ENCODE results near the gene NSRP1.
A peak's percentile ranks its signal among the peaks of the same experiment; 100 is the strongest.
"Not testable (repeated sequence)": the region's sequence is repeated elsewhere in the genome, so short reads cannot be mapped to it uniquely, and the experiment has no call there.

NSRP1 gene, protein sequence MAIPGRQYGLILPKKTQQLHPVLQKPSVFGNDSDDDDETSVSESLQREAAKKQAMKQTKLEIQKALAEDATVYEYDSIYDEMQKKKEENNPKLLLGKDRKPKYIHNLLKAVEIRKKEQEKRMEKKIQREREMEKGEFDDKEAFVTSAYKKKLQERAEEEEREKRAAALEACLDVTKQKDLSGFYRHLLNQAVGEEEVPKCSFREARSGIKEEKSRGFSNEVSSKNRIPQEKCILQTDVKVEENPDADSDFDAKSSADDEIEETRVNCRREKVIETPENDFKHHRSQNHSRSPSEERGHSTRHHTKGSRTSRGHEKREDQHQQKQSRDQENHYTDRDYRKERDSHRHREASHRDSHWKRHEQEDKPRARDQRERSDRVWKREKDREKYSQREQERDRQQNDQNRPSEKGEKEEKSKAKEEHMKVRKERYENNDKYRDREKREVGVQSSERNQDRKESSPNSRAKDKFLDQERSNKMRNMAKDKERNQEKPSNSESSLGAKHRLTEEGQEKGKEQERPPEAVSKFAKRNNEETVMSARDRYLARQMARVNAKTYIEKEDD
- 24.6 to 31.9 reads per million in 2 donors for total RNA-seq

DNA sequence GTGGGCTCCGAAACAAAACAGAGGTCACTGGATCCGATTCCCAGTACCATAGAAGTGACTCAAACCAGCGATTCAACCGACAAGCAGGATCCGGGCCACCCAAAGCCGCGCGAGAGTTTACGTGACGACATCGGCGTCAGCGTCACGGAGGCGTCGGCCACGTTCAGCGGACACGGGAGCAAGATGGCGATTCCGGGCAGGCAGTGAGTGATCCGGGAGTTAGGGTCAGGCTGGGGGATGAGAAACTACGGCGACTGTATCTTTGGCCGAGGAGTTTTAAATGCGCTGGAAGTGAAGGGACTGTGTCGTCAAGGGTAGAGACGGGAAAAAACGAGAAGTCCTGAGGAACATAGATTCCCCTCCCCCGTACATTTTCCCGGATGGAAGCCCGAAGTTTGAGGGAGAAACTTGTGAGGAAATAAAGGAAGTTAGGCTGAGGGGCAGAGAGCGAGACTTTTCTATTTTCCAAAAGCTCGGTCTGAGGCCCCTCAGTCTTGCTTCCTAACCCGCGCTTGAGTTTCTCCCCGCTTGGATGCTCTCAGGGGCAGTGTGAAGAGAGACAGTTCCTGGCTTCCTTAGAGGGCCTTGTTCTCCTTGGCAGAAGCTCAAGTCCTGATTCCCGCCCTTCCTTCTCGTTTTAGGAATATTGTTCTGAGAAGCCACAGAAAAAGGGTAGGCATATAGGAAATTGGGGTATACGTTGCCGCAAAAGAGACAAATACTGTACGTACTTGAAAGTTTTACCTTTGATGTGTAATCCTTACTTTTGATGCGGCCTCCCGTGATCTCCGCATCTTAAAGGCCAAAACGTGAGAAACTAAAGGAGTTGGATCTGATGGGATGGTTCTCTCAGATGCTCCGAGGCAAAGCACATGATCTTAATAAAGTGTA lies at the start of gene NSRP1:
Gene NSRP1 (plus strand): TSS at position 156 of the 891 bp plus-strand sequence. CDS start 28 bp downstream, at position 184.
- DNase-seq, result peak; percentile 88

DNA sequence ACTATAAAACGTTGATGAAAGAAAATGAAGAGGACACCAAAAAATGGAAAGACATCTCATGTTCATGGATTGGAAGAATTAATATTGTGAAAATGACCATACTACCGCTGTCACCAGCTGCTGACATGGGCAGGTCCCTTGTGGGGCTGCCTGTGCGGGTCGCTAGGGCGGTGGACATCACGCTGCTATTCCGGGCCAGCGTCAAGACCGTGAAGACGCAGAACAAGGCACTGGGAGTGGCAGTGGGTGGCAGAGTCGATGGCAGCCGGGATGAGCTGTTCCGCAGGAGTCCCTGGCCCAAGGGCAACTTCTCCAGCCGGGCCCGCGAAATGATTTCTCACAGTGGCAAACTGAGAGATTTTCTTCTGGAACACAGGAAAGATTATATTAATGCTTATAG lies 48.2 kb upstream of the NSRP1 start:
- no peak for DNase-seq

DNA sequence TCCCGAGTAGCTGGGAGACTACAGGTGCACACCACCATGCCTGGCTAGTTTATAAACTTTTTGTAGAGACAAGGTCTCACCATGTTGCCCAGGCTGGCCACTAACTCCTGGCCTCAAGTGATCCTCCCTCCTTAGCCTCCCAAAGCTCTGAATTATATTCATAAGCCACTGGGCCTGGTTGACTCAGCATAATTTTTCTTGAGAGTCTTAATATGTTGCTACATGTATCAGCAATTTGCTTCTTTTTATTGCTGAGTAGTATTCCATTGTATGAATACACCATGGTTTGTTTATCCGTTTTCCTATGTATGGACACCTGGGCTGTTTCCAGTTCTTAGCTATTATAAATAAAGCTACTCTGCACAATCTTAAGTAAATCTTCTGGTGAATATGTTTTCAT lies 42.4 kb upstream of the NSRP1 start:
- no peak for DNase-seq

DNA sequence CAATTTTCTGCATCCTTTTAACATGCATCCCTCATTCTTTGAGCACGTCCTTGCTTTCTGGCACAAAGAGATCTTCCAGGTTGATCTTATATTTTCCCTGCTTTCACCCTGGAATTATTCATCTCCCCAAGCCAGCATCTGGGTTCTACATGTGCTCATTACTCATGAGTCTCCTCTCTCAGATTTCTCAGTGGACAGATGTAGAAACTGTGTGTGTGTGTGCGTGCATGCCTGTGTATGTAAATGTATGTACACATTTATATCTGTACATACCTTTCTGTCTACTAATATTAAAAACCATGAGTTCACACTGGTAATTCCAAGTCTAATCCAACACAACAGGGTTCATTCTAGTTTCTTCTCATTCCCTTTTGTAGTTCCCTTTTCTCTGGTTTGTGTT lies 41.9 kb upstream of the NSRP1 start:
- DNase-seq, result no peak

DNA sequence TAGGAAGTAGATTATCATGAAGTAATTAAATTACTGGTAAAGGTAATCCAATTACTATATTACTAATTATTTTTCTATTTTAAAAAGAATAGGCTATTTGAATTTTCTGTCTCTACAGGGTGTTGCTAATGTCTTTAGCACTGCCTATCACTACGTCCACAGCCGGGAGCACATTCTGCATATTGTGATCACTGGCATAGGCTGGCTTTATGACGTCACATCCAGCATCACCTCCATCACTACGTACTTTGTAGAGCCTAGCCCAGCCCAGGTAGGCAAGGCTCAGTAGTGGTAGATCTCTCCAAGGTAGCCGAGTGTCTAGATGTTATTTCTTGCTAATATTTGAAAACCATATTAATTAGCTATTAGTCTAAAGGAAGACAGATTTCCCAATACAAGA lies 33.8 kb upstream of the NSRP1 start:
- no peak for DNase-seq

DNA sequence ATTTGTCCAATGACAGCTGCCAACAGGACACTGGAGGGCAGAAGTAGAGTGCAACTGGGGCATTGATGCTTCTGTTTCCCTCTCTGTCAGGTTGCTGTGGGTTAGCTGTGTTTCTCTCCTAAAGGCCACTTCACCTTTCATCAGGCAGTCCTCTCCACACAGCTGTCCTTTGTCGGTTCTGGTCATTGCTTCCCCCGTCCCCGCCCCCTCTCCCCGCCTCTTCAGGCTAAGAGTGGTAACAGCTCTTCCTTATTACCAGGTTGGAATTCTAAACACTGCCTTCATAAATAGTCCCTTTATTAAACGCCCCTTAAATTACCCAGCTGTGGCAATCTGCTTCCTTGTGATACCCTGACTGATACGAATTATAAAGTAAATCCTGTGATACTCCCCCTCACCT lies 31.8 kb upstream of the NSRP1 start:
- no peak for DNase-seq

DNA sequence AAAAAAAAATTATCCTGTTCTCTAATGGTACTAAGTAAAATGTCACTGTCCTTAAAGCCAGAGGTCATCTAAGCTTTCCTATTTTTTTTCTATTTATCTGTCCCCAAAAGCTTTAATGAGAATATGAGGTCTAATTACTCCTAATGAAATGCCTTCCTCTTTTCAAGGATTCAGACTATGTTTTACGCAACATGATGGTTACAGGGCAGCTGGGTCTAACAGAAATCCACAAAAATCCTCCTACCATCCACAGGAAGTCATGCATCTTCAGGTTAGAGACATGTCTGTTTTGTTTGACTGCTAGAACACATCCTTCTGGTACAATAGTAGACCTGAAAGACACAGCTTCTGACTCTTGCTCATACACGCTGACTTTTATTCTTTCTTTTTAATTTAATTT lies 29.7 kb upstream of the NSRP1 start:
- no peak for DNase-seq

DNA sequence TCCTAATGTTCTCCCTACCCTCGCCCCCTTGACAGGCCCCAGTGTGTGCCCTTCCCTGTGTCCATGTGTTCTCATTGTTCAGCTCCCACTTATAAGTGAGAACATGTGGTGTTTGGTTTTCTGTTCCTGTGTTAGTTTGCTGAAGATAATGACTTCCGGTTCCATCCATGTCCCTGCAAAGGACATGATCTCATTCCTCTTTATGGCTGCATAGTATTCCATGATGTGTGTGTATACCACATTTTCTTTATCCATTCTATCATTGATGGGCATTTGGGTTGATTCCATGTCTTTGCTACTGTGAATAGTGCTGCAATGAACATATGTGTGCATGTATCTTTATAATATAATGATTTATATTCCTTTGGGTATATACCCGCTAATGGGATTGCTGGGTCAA lies 29.2 kb upstream of the NSRP1 start:
- DNase-seq, result not testable (repeated sequence)

DNA sequence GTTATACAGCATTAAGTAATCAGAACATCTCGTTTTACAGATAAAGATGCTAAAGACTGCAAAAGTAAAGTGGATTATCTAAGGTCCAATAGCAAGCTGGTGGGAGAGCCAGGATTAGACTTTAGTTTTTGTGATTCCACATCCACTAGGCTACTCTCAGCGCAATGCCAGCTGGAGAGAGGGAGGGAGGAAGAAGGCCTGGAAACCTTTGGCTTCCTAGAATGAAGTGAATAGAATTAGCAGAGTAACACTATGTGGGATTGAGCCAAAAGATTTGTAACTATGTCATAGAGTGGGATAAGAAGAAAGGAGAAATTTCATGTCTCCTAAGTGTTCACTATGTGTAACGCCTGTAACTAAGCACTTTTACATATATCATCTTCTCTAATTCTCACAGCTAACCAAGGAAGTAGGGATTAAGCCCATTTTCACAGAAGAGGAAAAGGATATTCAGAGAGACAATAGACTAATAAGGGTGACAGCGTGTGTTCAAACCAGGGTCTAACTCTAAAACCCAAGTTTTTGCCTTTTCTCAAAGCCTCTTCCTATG lies 25.4 kb upstream of the NSRP1 start:
- no peak for DNase-seq

DNA sequence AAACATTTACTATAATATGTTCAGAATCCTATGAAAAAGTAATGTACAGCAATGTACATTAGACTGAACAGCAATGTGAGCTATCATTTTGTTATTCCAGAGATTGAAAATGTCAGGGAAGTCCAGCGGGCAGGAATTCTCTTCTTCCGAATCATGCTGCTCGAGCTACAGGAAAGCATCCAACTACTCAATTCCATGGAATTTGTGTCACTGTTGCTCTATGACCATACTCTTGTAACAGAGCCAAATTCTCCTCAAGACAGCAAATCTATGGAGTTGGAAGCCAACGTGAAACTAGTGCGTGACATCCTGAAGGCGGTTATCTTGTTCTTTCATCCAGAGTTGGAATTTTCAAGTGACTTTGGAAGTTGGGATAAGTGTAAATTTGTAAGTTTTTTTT lies 24.8 kb upstream of the NSRP1 start:
- no peak for DNase-seq

DNA sequence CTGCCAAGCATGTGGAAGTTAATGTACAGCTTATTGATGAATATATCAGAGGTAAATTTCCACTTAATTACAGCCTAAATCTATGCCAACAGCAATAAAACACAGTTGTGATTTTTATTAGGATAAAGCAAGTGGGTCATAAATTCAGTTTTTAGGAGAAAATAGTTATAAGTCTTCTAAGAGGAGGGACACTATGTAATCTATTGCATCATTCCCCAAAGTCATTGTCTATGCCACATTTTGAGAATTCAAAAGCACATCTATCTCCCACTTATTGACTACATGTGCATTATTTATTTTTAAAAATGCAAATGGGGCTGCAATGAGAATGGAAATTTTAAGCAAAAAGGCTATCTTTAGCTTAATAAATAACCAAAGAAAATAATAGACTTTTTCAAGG lies 23.7 kb upstream of the NSRP1 start:
- DNase-seq, result no peak

DNA sequence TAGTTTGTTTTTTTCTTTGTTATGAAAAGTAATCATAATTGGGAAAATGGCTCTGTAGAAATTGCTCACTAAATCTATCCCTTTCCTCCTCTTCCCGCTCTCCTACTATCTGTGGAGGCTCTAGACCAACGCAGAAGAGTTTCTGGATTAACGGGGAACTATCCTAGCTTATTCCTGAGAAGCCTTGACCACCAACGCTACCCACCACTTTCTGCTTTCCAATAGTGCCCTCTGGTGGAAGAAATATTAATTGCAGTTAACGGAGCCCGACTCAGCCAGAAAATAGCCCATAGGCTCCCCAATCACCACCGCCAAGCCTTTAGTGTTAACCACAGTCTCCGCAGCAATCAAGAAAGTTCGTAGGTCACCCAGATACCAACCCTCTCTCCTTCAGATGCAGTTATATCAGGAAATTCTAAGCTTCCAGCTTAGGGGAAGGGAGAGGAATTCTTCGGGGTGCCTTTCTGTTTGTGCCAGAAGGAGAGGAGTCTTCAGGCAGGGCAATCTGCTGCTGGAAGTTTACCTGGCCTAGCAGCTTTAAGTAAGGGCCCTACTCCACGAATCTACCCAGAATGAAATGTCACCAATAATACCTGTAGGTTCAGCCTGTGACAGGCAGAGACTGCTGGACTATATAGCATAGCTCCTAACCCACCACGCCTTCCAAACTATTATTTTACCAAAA lies 23.0 kb upstream of the NSRP1 start:
- peak; percentile 23 for DNase-seq

DNA sequence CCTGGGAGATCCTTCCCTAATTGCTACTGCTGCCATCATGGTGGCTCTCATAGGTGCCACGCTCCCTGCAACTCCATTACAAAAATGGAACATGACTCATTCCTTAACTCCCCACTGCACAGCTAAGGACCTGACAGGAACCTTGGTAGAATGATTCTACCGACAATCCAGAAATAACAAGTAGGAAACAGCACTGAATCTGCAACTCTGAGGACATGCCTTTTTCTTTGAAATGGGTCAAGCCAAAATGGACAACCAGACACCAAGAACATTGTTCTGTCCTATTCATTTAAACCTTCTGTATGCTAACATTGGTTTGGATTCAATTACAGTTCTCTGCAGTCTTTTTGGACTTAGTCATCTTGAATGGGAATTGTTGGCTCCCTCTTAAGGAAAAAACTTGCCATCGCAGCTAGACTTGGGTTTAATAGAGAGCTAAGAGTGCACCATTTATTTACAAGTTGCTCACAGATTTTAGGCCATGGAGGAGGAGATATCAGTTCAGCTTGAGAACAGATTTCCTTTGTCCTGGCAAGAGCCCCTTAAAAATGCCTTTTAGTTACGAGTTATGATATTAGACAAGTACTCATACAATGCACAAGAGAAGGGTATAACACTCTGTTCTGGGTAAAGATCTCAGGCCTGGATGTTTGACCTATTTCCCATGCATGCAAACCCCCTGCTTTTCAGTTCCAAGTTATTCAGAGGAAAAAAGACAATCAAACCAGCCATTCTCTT lies 20.9 kb upstream of the NSRP1 start:
- DNase-seq, result no peak

DNA sequence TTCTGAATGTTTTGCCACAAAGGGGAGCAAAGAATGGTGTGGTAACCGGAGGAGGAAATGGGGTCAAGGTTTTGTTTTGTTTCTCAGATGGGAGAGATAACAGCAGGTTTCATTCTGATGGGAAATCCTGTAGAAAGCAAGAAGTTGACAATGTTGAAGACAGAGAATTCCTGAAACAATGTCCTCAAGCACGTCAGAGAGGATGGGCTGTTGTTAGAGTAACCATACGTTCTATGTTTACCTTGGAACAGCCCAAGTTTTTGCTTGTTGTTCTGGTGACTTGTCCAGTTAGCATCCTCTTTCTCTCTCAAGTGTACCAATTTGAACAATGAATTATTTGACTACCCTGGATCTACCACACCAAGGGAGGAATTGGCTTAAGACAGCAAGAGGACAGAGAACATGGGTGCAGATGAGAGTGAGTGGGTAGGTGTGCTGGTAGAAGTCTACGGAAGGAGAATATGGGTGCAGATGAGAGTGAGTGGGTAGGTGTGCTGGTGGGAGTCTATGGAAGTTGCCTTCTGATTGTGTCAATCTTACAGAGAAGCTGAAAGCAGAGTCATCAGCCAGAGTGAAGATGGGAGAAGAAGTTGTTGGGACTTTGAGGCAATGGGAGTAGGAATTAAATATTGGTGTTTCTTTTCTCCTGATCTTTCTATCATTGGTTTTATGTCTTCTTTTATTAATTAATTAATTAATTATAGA lies 14.8 kb upstream of the NSRP1 start:
- no peak for DNase-seq

DNA sequence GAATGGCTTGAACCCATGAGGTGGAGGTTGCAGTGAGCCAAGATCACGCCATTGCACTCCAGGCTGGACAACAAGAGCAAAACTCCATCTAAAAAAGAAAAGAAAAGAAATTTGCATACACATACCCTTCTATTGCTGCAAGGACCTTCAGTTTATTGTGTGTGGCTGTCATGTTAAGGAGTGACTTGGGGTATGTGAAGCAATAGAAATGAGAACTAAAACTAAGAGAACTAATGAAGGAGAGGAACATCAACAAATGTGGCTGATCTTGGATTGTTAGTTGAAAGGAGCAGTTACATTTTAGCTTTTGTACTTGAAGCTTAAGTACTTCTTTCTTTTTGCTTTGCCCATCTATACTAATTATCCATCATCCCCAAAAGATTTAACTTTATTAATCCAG lies 12.7 kb upstream of the NSRP1 start:
- no peak for DNase-seq

DNA sequence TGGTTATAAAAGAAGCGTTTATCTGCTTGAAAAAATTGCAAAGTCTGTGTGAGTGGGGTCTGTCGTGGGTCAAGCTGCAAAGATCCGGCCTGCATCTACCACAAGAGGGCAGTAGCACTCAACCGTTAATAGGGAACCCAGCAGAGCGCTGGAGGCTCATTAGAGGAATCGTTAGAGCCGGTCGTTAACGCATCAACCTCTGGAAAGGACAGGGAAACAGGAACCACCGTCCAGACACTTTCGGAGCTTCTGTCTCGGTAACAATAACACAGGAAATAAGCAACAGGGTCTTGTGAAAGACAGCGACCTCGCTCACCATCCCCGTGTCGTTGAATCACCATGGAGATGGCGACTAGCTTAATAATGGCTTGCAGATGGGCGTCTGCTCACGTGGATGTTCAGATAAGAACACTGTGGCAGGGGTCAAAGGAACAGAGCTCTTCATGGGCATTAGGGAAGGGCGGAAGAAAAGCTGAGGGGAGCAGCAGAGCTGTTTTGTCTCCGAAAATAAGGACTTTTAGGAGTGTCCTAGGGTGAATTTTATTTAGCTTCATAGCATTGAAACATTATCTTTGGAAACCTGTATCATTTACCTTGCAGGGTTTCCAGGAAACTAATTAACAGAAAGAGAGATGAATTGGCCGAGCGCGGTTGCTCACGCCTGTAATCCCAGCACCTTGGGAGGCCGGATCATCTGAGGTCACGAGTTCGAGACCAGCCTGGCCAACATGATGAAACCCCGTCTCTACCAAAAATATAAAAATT lies 11.9 kb upstream of the NSRP1 start:
- peak; percentile 48 for DNase-seq

DNA sequence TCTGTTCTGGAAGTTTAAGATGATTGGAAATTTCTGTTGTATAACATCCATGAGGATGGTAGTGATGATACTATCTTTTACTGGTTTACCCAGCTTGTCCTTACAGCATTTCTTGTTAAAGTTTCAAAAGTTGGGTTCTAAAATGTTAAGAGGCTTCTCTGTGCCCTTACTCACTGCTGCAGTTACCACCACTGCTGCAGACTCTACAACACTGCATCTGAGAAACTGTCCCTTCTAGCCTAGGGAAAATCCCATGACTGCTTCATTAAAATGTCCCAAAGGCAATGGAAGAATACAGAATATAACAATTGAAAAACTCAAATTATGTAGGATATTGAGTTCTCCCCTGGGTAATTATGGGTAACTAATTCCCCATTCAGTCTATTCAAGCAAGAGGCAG lies 3.8 kb upstream of the NSRP1 start:
- no peak for DNase-seq

DNA sequence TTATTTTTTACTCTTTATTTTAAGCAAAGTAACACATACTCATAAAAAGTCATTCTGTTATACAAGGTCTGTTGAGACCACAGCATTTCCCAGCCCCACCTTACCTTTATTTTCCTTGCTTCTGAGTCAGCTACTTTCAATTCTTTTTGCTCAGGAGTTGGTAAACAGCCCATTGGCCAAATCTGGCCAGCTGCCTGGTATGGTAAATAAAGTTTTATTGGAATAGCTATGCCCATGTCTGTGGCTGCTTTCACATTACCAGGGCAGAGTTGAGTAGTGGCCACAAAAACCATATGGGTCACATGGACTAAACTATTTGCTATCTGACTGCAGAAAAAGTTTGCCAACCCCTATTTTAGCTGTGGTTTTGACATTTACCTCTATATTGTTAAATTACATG lies 3.4 kb upstream of the NSRP1 start:
- DNase-seq, result no peak

DNA sequence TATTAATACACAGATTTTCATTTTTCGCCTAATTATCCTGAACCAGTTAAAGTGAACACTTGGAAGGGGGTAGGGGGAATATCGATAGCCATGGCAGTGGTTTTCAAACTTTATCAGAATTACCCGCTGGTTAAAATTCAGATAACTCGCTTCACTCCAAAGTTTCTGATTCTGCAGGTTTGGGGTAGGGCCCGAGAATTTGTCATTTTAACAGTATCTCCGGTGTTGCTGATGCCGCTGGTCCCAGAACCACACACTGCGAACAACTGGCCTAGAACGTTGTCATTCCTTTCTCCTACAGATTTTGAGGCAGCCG lies 313 bp upstream of the NSRP1 start:
- DNase-seq, result no peak

DNA sequence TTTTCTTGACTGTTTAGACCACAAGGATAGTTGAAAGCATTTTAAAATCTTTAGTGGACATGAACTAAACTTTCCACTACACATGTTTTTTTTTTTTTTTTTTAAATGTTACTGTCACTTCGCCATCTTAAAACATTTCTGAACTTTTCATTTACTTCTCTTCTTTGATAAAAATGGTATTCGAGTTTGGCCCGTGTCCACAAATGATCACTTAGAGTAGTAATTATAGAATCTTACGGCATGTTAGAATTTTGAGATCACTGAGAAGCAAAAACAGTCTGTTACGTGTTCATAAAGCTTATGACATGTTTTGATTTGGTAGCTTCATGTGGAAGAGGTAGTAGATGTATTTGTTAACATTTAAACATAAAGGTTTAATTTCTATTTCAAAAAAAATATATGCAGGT lies 1.1 kb downstream of the NSRP1 start:
- DNase-seq, result no peak

DNA sequence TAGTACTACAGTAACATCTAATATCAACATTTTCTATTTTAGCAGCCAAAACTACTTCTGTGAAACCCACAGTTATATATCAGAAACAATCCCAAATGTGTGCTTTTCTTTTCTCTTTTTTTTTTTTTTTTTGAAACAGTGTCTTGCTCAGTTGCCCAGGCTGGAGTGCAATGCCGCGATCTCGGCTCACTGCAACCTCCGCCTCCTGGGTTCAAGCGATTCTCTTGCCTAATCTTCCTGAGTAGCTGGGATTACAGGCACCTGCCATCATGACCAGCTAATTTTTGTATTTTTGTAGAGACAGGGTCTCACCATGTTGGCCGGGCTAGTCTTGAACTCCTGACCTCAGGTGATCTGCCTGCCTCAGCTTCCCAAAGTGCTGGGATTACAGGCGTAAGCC lies 2.0 kb downstream of the NSRP1 start:
- DNase-seq, result not testable (repeated sequence)
